HuH-7 (cell line): Measurements from ENCODE around the gene THEM4.

Source experiments
- DNase-seq: peaks from one replicate; pipeline ENCODE4 v3.0.0; 2011; ENCODE audit warnings: low spot score

The THEM4 gene

DNA sequence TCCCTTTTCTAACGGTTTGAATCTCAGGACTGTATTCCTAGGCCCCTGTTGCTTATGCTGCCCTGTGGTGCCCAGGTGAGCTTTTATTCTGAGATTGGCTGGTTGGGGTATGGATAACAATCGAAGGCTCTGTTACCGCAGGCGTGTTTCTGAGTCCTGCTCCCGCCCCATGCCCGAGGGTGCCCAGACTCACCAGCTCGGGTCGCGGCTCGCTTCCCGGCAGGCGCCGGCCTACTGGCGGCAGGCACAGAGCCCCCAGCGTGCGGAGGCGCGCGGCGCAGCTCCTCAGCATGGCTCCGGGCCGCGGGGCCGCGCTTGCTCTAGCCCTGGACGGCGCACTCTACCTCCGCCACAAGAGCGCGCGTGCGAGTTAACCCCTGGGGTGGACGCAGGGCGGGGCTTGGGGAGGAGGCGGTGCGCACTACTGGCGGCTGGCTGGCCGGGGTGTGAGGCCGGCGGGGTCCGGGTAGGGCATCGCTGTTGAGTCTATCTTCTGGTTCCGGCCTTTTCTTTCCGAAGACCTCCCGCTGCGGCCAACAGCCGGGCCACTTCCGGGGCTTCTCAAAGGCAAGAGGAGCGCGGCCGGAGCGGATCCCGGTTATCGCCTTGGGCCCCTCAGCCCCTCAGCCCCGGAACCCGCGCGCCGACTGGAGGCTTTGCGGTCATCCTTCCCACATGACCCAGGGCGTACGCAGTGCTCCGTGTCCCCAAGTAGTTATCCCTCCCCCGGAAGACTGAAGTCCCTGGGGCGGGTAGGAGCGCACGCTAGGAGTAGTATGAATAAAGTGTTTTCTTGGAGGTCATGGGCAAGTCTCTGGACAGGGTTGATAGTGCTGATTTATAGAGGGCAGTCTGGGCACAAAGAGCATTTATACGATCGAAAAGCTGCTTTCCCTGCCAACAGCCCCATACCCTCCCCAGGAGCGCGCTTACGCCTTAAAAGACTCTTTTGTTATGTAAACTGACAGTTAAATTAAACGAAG, at the start of gene THEM4:
TSS of gene THEM4 (minus strand) at position 345 of the 983 bp plus-strand sequence. CDS start at position 292, 53 bp downstream.
- DNase-seq = peak; percentile 93

GRCh38 chr1:151958959-151959358, 49.6 kb upstream of the THEM4 start:
- no peak for DNase-seq

DNA sequence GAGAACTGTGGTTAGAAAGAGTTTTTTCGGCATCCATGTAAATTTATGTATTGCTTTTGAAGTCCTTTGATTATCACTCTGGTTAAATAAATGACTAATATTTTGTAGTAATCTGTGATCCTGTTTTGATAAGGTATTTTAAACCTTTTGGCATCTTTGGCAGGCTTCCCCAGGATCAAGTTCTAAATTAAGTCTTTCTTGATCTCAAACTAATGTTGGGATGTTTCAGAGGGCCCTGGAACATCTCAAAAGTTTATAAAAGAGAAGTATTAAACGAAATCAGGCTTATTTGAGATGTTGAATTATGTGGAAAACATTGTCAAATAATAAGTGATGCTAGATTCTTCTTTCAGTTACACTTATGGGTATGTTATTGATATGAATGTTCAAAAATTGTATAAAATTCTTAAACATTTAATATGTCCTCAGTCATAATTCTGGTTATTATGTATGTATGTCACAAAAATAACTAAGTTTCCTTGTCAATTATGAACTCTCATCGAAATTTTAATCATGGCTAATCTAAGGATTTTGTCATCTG, 47.7 kb upstream of the THEM4 start:
- no peak for DNase-seq

DNA sequence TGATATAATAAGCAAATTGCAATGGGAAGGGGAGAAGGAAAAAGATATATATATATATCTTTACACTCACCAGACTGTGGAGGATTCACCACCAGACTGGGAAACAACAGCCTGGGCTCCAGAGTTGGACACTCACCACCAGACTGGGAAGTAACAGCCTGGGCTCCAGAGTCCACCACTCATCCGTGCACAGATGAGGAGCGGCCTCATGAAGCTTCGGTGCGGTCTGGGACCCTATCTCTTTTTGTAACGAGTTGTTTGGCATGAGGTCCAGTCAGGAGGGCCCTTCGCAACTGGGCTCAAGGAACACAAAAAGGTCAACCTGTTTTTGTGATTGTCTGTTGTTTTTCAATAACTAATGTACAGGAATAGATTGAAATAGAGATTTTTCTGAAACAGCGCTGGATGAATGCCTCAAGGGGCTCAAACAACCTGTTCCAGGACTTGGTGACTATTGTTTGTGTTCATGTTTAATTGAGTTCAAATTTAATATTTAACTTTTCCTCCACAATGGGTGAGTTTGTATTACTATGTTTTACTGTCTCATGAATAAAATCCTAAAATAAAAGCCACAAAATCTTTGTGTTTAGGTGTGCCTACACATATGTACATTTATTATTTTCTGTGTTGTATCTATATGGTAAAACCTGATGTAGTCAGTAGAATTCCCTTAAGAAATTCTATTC, 44.2 kb upstream of the THEM4 start:
- DNase-seq = no peak

DNA sequence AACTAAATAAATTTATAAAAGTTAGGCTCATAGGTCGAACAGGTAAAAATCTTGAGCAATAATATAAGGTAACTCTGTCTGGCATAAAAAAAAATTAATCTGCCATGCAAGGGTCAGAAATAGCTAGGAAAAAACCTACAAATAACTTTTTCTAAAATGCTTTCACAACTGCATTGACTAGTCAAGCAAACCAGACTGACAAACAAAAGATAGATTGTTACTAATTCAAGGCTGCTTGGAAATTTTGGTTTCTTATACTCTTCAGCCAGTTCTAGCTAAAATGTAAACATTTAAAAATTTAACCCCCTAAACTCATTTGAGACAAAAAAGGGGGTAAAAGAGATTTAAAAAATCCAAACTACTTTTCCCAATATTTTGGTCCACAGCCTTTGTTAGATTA, 43.5 kb upstream of the THEM4 start:
- DNase-seq = no peak

DNA sequence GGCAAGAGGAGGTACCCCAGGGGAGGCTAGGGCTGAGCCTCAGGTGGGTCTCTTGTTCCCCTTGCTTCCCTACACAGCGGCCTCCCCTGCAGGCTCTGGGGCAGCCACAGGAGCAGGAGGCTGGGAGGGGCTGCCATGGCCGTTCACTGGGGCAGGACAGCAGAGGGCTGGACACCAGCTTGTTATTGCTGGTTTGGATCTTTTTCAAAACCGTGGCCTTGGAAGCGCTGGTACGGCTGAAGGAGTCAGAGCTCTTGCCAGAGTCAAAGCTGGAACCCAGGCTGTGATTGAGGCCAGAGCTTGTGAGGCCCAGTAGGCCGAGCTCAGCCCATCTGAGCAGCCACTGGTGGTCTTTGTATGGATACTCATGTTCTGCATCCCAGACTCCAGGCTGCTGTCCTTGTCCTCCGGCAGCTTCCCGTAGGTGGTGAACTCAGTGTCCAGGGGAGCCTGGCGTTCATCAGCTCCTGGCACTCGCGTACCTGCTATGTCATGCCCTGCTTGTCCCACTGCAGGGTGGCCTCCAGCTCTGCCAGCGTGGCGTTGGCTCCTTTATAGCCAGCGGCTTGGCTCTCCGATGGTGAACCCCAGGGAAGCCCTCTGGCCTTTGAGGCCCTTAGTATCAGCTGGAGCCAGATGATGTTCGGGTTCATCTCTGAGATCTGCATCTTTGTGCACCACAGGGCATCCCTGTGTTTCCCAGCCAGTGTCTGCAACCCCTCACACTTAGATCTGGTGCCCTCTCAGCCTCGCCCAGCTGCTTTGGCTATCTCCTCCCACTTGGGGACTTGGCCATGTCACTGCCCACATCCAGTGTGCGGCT, 40.3 kb upstream of the THEM4 start:
- DNase-seq = no peak

GRCh38 chr1:151948506-151948905, 39.2 kb upstream of the THEM4 start:
- DNase-seq = no peak

GRCh38 chr1:151947140-151947539, 37.8 kb upstream of the THEM4 start:
- DNase-seq = no peak

DNA sequence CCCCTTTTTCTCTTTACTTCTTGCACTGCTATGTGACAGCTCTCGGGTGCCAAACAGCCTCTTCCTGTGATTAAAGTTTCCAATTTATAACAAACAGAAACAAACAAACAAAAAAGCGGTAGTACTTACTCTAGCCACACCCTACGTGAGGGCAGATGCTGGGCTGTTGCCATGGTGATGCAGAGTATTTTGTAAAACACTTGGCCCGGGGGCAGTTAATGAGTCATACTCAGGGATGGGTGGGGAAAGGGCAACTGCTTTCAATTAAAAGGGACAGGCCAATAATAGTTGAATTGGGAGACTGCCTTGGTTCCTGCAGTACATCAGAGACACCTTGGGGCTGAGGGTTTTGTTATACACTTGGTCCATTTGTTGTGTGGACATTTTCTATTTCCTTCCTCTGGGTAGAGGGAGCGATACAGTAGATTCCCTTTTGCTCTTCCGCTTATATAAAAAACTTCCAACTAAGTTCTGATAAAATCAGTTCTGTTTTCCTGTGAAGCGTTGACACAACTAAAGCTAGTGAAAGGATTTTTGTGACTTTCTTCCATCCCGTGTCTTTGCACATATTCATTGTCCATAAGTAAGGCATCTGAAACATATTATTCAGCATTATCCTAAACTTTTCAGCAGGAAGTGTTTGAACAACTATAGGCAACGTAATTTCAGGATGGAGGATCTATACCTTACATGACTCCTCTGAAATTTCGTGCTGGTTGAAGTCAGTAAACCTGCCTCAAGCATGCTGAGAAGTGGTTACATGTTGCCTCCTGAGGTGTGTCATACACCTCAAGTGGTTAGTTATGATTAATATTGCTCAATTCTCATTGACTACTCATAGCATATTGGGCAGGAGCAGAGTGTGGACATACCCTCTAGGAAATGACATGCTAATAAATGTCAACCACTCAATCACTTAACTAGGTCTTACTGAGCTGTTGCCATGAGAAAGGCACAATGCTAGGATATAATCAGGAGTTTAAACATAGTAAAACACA, 36.7 kb upstream of the THEM4 start:
- no peak for DNase-seq

GRCh38 chr1:151944857-151945575, 35.7 kb upstream of the THEM4 start:
- no peak for DNase-seq

GRCh38 chr1:151944126-151944856, 35.0 kb upstream of the THEM4 start:
- DNase-seq = no peak

DNA sequence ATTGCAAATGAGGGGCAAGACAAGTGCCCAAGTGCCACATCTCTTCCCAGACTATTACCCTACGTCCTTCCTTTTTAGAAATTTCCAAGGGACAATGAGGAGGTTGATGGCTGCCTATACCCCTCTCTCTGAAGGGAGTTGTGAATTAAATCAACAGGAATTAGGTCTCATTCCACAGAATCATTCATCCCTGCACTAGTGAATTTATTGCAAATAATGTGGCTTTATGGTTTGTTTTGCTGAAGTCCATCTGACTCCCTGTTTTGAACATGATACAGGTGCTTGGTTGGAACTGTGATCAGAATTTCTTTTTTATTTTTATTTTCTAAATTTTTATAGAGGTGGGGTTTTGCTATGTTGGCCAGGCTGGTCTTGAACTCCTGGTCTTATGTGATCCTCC, 34.3 kb upstream of the THEM4 start:
- DNase-seq = no peak

DNA sequence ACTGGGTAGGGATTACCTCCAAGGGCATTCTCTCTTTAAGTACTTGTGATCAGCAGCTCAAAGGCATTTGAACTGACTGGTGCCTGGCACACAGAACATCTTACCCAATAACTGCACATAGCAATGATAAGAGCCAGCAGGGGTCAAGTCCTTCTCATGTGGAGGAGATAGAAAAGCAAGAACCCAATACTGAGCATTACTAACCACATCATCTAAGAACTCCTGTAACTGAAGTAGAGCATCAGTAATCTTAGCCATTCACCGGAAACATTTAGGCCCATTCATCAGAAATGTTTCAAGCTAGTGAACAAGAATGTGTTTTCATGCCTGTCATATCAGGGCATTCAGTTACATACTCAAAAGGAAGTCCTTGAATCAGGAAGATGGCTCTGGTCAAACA, 33.6 kb upstream of the THEM4 start:
- DNase-seq = no peak

DNA sequence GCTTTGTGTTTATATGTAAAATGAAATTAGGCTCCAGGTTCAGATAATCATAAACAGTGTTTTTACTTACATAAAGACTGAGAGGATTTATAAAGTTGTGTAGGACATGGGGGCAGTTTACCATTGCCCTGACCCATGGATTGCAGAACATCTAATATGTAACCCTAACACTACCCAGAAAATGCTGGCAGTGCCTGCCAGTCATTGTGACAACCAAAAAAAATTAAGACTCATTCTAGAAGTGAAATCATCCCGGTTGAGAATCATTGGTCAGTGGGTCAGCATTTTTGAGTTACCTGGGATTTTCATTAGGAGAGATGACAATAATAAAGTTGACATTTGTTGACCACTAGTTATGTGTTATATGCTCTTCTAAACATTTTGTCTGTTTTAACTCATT, 31.2 kb upstream of the THEM4 start:
- DNase-seq = no peak

DNA sequence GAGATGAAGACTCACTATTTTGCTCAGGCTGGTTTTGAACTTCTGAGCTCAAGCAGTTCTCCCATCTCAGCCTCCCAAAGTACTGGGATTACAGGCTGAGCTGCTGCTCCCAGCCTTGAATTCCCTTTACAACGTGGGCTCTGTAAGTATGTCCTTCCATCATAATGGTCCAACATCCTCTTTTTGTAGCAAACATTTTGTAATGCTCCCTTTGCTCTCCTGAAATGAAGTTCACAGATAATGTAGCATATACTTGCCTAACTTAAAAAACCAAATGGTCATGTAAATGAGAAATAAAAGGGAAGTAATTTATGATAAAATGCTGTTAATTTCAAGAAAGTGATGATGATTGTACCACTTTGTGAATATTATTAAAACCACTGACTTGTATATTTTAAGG, 30.5 kb upstream of the THEM4 start:
- no peak for DNase-seq

GRCh38 chr1:151939141-151939540, 29.8 kb upstream of the THEM4 start:
- DNase-seq = no peak

GRCh38 chr1:151936653-151937052, 27.3 kb upstream of the THEM4 start:
- peak; percentile 43 for DNase-seq

DNA sequence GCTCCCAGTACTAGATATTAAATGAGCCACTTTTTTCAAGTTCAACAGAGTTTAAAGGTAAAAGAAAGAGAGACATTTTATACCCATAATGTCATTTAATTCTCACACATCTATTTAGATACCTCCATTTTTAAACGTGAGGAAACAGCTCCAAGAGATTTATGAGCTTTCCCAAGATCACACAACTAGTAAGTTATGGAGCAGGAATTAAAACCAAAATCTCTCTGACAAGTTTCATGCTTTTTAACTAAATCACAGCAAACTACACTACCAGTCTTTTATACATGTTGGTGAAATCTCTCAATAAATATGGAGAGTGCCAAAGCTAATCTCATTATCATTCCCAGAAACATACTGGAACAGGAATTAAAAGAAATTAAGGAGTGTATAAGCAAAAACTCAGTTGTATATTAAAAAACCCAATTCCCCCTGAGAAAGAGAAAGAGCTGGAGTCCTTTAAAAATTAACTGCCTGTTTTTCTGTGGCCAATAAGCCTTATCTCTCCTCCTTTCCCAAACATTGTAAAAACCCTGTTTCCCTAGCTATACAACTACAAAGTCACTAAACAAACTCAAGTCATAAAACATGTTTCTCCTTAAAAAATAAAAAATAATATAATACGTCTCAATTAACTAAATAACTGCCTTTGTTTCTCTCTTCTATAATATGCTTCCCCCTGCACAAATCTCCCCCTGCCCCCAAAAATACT, 26.7 kb upstream of the THEM4 start:
- DNase-seq = no peak

DNA sequence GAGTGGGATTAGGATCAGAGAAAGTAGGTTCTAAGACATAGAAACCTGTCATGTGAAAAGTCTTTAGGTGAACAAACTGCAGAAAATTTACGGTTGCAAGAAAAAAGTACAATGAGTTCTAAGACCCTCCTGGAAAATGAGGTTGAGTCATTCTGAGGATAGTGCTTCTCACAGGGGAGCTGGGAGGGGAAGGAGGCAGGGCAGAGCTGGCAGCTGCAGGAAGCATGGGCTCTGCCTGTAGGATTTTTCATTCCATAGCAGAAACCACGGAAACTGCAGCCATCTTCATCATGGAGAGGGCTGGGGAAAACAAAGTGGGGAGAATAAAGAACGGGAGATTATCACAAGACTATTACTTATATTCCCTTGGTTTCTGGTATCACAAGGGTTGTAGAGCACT, 25.8 kb upstream of the THEM4 start:
- no peak for DNase-seq
